ENCODE measurements around the gene GPR12. TPM values are rescaled to one million over a fixed set of nuclear protein-coding genes. Genes with fewer than 3 reads are reported as not detected.

Gene GPR12
- total and polyA plus RNA-seq, 10 of the 15 experiments (the other 5 are each of a cell fraction or from before 2014, with no cell fraction given), result not detected

DNA sequence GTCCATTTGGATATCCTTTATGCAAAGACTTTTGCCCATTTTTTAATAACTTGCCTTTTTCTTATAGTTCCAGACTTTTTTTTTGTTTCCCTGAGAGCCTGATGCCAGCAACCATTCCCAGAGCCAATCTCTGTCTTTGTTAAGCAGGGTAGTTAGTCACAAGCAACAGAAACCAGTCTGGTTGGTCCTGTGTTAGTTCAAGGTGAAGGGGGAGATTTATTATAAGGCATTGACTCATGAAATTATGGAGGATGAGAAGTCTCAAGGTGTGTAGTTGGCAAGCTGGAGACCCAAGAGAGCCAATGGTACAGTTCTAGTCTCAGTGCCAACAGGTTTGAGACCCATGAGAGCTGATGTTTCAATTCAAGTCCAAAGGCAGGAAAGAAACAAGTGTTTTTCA, 33.0 kb downstream of the GPR12 start:
- POLR2A ChIA-PET, result no interaction called here
- intact Hi-C loops (cut with micrococcal nuclease; ENCODE audit: unreplicated experiment), result no loop called here
- CTCF ChIA-PET, result no interaction called here
- no peak overlapping the region for H3K9ac ChIP-seq (ENCODE audit: control insufficient read depth, insufficient read depth, low read length)
- no peaks in the 10 kb centered on the region for H3K79me2 ChIP-seq (ENCODE audit: control insufficient read depth, insufficient read depth, low read length)
- H3K4me1 ChIP-seq (ENCODE audit: control insufficient read depth, insufficient read depth, low read length), result no peaks in the 10 kb centered on the region
- ATAC-seq (no peak), DNase-seq (ENCODE audit: low read depth, low spot score) (no peak), FAIRE-seq (no peak)
- no peak overlapping the region for H2AFZ ChIP-seq (ENCODE audit: control insufficient read depth, low read depth, low read length)
- no TSS peak for BruUV-seq (replicated peaks)
- no peak overlapping the region for H3K4me2 ChIP-seq (ENCODE audit: control insufficient read depth, insufficient read depth)
- no peak overlapping the region for H3K27ac ChIP-seq (ENCODE audit: control insufficient read depth, insufficient read depth)
- no peaks in the 10 kb centered on the region for H4K20me1 ChIP-seq (ENCODE audit: control insufficient read depth, insufficient read depth)
- no peaks in the 10 kb centered on the region for H3K36me3 ChIP-seq (ENCODE audit: control insufficient read depth in 2 of 2, insufficient read depth in 2 of 2, low read length in 1 of 2)
- H3K27me3 ChIP-seq (replicated peaks in 1 of 2; ENCODE audit: control insufficient read depth in 2 of 2, insufficient read depth in 2 of 2, low read length in 1 of 2), result no peaks in the 10 kb centered on the region
- in situ Hi-C loops (cut with MboI), result no loop called here
- RAD21 ChIA-PET (ENCODE audit: unreplicated experiment), result no interaction called here
- H3K9me3 ChIP-seq (replicated peaks; ENCODE audit: control insufficient read depth, insufficient read depth, low read length), result no peaks in the 10 kb centered on the region
- no peak overlapping the region for H3K4me3 ChIP-seq
- TF ChIP-seq SREBF1 (IDR thresholded peaks at IDR 0.05; ENCODE audit: low read length), result no peak
- SMC1A ChIA-PET (ENCODE audit: uncharacterized antibody, unreplicated experiment), result no interaction called here

DNA sequence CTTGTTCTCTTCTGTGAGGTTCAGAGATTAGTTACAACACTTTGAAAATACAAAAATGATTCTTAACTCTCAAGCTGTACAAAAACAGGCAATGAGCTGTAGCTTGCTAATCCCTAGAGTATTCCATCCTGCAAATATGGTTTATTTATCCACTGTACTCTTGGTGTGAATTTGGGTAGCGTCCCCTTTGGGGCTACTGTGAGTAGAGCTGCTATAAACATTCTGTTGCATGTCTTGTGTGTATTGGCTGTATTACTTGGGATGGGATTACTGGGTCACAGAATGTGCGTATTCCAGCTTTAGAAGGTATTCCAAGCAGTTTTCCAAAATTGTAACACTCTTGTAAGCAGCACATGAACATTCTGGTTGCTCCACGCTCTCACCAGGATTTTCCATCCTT, 33.5 kb downstream of the GPR12 start:
- no peaks in the 10 kb centered on the region for H3K4me1 ChIP-seq (ENCODE audit: control insufficient read depth, insufficient read depth, low read length)
- no TSS peak for BruUV-seq (replicated peaks)
- POLR2A ChIA-PET, result no interaction called here
- no peaks in the 10 kb centered on the region for H3K27me3 ChIP-seq (replicated peaks in 1 of 2; ENCODE audit: control insufficient read depth in 2 of 2, insufficient read depth in 2 of 2, low read length in 1 of 2)
- DNase-seq (ENCODE audit: low read depth, low spot score) (no peak), ATAC-seq (no peak), FAIRE-seq (no peak)
- no peaks in the 10 kb centered on the region for H4K20me1 ChIP-seq (ENCODE audit: control insufficient read depth, insufficient read depth)
- WGBS (ENCODE audit: insufficient coverage, insufficient replicate concordance, low lambda C conversion rate, missing lambda C conversion rate), result 2% methylated on average over 3 of the region's 3 CpGs
- no peak overlapping the region for H3K4me3 ChIP-seq
- no peak overlapping the region for H2AFZ ChIP-seq (ENCODE audit: control insufficient read depth, low read depth, low read length)
- SMC1A ChIA-PET (ENCODE audit: uncharacterized antibody, unreplicated experiment), result no interaction called here
- no peak overlapping the region for H3K9ac ChIP-seq (ENCODE audit: control insufficient read depth, insufficient read depth, low read length)
- H3K4me2 ChIP-seq (ENCODE audit: control insufficient read depth, insufficient read depth), result no peak overlapping the region
- TF ChIP-seq CBFB (IDR thresholded peaks at IDR 0.05; ENCODE audit: low read depth) (no peak), SIN3A (IDR thresholded peaks at IDR 0.05; ENCODE audit: low read depth, low read length) (no peak), PAX5 (IDR thresholded peaks at IDR 0.05; ENCODE audit: borderline replicate concordance, low read depth, low read length) (no peak), GATAD2B (conservative IDR thresholded peaks at IDR 0.05; ENCODE audit: low read depth) (no peak), RB1 (IDR thresholded peaks at IDR 0.05; ENCODE audit: borderline replicate concordance) (no peak)
- H3K36me3 ChIP-seq (ENCODE audit: control insufficient read depth in 2 of 2, insufficient read depth in 2 of 2, low read length in 1 of 2), result no peaks in the 10 kb centered on the region
- H3K27ac ChIP-seq (ENCODE audit: control insufficient read depth, insufficient read depth), result no peak overlapping the region
- CTCF ChIA-PET, result no interaction called here
- RAD21 ChIA-PET (ENCODE audit: unreplicated experiment), result no interaction called here
- in situ Hi-C loops (cut with MboI) (no loop called here), intact Hi-C loops (cut with micrococcal nuclease; ENCODE audit: unreplicated experiment) (no loop called here)
- H3K9me3 ChIP-seq (replicated peaks; ENCODE audit: control insufficient read depth, insufficient read depth, low read length), result no peaks in the 10 kb centered on the region
- H3K79me2 ChIP-seq (ENCODE audit: control insufficient read depth, insufficient read depth, low read length), result no peaks in the 10 kb centered on the region

Measured in GM12878 (cell line).